ENCODE measurements around the gene EBF3.

Gene EBF3

DNA sequence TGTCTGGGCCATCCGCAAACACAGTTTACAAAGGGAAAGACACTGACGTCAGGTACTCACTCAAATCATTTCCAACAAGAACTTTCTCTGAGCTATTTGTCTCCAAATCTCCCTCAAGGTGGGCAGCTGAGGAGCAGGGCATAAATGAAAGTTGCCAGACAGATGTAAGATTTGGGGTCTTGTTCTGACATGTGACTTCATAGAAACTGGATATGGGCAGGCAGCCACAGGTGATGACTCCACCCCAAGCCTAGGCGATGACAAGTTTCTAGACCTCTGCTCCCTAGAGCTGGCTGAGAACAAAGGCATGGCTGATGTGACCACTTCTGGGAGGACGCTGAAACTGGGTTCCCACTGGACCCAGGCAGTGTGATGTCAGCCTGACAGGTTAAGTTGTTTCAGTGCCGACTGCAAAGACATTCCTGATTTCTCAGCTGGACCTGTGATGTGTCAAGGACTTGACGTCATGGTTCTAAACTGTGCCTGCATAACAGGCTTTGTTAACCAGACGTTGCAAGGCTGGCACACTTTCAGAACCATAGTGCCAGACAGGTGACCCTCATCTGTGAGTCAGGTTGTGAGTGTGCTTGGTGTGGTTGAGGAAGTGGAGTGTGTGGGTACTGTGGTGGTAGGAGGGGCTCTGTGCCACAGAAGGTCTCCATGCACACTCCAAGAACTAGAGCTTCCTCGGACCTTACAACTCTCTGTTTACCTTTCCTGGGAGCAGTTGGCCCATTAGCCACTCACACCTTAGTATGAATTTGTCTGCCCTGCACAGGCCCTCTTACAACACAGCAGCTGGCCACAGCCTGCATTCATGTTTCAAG is 39.9 kb upstream of the EBF3 start:
- in situ Hi-C loops (cut with MboI; ENCODE audit: low pct_unique_long_range_greater_than_20kb, low sequenced_read_pairs, unreplicated experiment), result no loop called here
- TF ChIP-seq, protein P1, sequence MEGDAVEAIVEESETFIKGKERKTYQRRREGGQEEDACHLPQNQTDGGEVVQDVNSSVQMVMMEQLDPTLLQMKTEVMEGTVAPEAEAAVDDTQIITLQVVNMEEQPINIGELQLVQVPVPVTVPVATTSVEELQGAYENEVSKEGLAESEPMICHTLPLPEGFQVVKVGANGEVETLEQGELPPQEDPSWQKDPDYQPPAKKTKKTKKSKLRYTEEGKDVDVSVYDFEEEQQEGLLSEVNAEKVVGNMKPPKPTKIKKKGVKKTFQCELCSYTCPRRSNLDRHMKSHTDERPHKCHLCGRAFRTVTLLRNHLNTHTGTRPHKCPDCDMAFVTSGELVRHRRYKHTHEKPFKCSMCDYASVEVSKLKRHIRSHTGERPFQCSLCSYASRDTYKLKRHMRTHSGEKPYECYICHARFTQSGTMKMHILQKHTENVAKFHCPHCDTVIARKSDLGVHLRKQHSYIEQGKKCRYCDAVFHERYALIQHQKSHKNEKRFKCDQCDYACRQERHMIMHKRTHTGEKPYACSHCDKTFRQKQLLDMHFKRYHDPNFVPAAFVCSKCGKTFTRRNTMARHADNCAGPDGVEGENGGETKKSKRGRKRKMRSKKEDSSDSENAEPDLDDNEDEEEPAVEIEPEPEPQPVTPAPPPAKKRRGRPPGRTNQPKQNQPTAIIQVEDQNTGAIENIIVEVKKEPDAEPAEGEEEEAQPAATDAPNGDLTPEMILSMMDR (IDR thresholded peaks at IDR 0.05; ENCODE audit: extremely low read depth, insufficient read depth, missing control alignments), result no peak
- DNase-seq (ENCODE audit: low spot score), result peak; percentile 6

DNA sequence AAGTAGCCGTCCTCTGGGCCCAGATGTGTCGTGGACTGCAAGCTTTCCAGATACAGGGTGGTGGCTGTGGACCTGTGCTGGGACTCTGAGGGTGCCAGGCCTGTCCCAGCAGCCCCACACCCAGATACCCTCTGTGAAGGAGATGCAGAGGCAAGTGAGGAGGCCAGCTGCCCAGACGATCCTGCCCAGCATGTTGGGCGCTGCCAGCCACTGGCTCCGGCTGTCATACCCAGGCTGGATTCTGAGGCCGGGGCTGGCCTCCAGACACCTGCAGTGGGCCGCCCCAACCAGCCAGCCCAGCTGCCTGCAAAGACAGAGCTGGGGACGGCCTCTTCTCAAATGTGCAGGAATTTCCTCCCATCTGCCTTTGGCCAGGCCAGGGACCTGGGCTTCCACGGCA is 39.1 kb upstream of the EBF3 start:
- DNase-seq (ENCODE audit: low spot score), result no peak
- TF ChIP-seq, protein P1 (IDR thresholded peaks at IDR 0.05; ENCODE audit: extremely low read depth, insufficient read depth, missing control alignments), result no peak
- in situ Hi-C loops (cut with MboI; ENCODE audit: low pct_unique_long_range_greater_than_20kb, low sequenced_read_pairs, unreplicated experiment), result no loop called here

DNA sequence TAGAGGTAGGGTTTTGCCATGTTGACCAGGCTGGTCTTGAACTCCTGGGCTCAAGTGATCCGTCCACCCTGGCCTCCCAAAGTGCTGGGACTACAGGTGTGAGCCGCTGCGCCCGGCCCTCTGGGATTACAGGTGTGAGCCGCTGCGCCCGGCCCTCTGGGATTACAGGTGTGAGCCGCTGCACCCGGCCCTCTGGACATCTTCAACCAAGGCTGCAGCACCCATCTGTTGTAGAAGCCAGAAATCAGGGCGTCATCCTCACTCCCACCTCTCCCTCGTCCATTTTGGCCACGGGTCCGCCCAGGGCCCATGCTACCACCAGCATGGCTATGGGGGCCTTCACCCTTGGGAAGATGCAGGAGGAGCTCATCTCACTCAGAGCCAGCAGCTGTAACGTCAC is 38.5 kb upstream of the EBF3 start:
- TF ChIP-seq, protein P1 (IDR thresholded peaks at IDR 0.05; ENCODE audit: extremely low read depth, insufficient read depth, missing control alignments), result no peak
- DNase-seq (ENCODE audit: low spot score), result no peak
- in situ Hi-C loops (cut with MboI; ENCODE audit: low pct_unique_long_range_greater_than_20kb, low sequenced_read_pairs, unreplicated experiment), result no loop called here

DNA sequence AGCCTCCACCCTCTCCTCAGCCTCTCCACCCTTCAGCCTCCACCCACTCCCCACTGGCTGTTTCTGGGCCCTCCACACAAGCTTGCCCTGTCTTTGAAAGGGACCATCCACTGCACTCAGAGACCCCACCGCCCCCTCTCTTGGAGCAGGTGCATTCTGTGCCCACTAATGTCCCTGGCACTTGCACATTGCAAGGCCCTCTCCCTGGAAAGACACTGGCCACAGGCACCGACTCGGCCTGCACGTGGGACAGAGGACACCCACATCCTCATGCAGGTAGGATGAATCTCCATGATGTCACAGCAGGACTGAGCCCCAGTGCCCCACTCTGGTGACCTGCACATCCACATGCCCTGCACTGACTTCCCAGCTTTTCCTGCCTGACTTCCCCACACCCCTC is 36.8 kb upstream of the EBF3 start:
- in situ Hi-C loops (cut with MboI; ENCODE audit: low pct_unique_long_range_greater_than_20kb, low sequenced_read_pairs, unreplicated experiment), result no loop called here
- TF ChIP-seq, protein P1 (IDR thresholded peaks at IDR 0.05; ENCODE audit: extremely low read depth, insufficient read depth, missing control alignments), result no peak
- DNase-seq (ENCODE audit: low spot score), result no peak

DNA sequence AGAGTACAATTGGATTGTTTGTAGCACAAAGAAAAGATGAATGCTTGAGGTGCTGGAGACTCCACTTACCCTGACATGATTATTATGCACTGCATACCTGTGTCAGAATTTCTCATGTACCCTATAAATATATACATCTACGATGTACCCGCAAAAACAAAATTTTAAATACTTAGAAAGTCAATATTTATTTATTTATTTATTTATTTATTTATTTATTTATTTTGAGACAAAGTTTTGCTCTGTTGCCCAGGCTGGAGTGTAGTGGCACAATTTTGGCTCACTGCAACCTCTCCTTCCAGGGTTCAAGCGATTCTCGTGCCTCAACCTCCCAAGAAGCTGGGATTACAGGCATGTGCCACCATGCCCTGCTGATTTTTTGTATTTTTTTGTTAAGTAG is 35.1 kb upstream of the EBF3 start:
- in situ Hi-C loops (cut with MboI; ENCODE audit: low pct_unique_long_range_greater_than_20kb, low sequenced_read_pairs, unreplicated experiment), result no loop called here
- DNase-seq (ENCODE audit: low spot score), result no peak
- TF ChIP-seq, protein P1 (IDR thresholded peaks at IDR 0.05; ENCODE audit: extremely low read depth, insufficient read depth, missing control alignments), result no peak

DNA sequence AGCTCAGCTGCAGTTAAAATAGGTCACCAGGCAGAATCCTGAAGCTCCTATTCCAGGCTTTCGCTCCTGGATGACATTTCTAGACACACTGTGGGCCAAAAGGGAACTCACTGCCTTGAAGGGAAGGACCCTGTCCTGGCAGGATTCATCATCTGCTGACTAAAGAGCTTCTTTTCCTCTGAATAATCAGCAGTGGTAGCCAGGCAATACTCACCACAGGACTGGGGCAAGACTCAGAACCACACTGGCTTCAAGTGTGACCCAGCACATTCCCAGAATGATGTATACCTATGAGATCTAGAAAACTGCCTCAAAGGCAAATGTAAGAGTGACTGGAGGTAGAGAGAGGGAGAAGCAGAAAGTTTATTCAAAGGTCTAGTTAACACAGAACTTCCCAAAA is 29.5 kb upstream of the EBF3 start:
- DNase-seq (ENCODE audit: low spot score), result no peak
- in situ Hi-C loops (cut with MboI; ENCODE audit: low pct_unique_long_range_greater_than_20kb, low sequenced_read_pairs, unreplicated experiment), result no loop called here
- TF ChIP-seq, protein P1 (IDR thresholded peaks at IDR 0.05; ENCODE audit: extremely low read depth, insufficient read depth, missing control alignments), result no peak
